CD14-positive monocyte (primary cell): ENCODE data around the gene BCAN. TPM values are rescaled to one million over a fixed set of nuclear protein-coding genes. Genes with fewer than 3 reads are reported as not detected.
A peak's percentile ranks its signal among the peaks of the same experiment; 100 is the strongest.

Experiments
- DNase-seq, 3 donors: peaks; one replicate each; pipeline ENCODE4 v3.0.0-alpha.2; 2011 to 2022
- H2AFZ ChIP-seq: 2 replicates; pipeline ENCODE4 v1.6.0; 2012; ENCODE audit warnings: mild to moderate bottlenecking, low read depth, low read length, inconsistent platforms; ENCODE audit not compliant: insufficient read depth, poor library complexity, severe bottlenecking
- H3K27ac ChIP-seq, 2 donors: 1 replicate in 1 of 2; 2 replicates in 1 of 2; pipeline ENCODE4 v1.5.1; 2012 to 2013; ENCODE audit warnings: low read length in 2 of 2, control low read depth in 1 of 2, inconsistent platforms in 1 of 2, low read depth in 1 of 2, mild to moderate bottlenecking in 1 of 2
- H3K27me3 ChIP-seq, 2 donors: one replicate each; pipeline versions ENCODE4 v1.6.0 to v1.6.1; 2011 to 2013; ENCODE audit warnings: low read length in 2 of 2; ENCODE audit not compliant: control insufficient read depth in 2 of 2, insufficient read depth in 2 of 2
- H3K36me3 ChIP-seq, 2 donors: replicated peaks in 1 of 2; 1 replicate in 1 of 2; 2 replicates in 1 of 2; pipeline versions ENCODE4 v1.5.1 to v1.6.1; 2012 to 2013; ENCODE audit warnings: low read length in 2 of 2, control low read depth in 1 of 2, inconsistent platforms in 1 of 2, mild to moderate bottlenecking in 1 of 2; ENCODE audit not compliant: insufficient read depth in 2 of 2, control insufficient read depth in 1 of 2
- H3K4me1 ChIP-seq, 2 donors: 1 replicate in 1 of 2; 2 replicates in 1 of 2; pipeline versions ENCODE4 v1.5.1 to v1.6.1; 2012 to 2013; ENCODE audit warnings: low read length in 2 of 2, control low read depth in 1 of 2, inconsistent platforms in 1 of 2, mild to moderate bottlenecking in 1 of 2, moderate library complexity in 1 of 2; ENCODE audit not compliant: insufficient read depth in 2 of 2, control insufficient read depth in 1 of 2
- H3K4me2 ChIP-seq: replicated peaks from 2 replicates; pipeline ENCODE3; 2012; ENCODE audit warnings: low read length, moderate library complexity, mild to moderate bottlenecking; ENCODE audit not compliant: poor library complexity, severe bottlenecking; ENCODE audit errors: extremely low read depth
- H3K4me3 ChIP-seq, 3 experiments: fragments of 200-600 bp in 1 of 3; sonication (generic) in 1 of 3; replicated peaks in 1 of 3; 1 replicate in 2 of 3; 2 replicates in 1 of 3; pipeline ENCODE4 v1.5.1; 2011 to 2013; ENCODE audit warnings: low read length in 3 of 3, mild to moderate bottlenecking in 3 of 3, control low read depth in 2 of 3, low read depth in 2 of 3, inconsistent platforms in 1 of 3, moderate library complexity in 1 of 3
- H3K79me2 ChIP-seq: 2 replicates; pipeline ENCODE4 v1.6.0; 2012; ENCODE audit warnings: mild to moderate bottlenecking, control low read depth, inconsistent platforms, low read length, moderate library complexity; ENCODE audit not compliant: insufficient read depth
- H3K9ac ChIP-seq: 2 replicates; pipeline ENCODE4 v1.6.0; 2017; ENCODE audit warnings: low read length, mild to moderate bottlenecking; ENCODE audit not compliant: insufficient read depth, poor library complexity, severe bottlenecking
- H3K9me3 ChIP-seq, 2 donors: replicated peaks in 1 of 2; 1 replicate in 1 of 2; 2 replicates in 1 of 2; pipeline versions ENCODE4 v1.5.1 to v1.6.1; 2012 to 2013; ENCODE audit warnings: low read length in 2 of 2, control low read depth in 1 of 2; ENCODE audit not compliant: control insufficient read depth in 1 of 2, insufficient read depth in 1 of 2
- H4K20me1 ChIP-seq: 2 replicates; pipeline ENCODE4 v1.6.0; 2012; ENCODE audit warnings: mild to moderate bottlenecking, low read length, control low read depth, moderate library complexity; ENCODE audit not compliant: insufficient read depth
- H3K27ac Mint-ChIP-seq, 7 donors: one replicate each; pipeline ENCODE4 v1.8.0; 2020; ENCODE audit warnings: mild to moderate bottlenecking in 7 of 7, mixed read lengths in 7 of 7, moderate library complexity in 6 of 7, inconsistent platforms in 2 of 7
- H3K27me3 Mint-ChIP-seq, 3 donors: one replicate each; pipeline ENCODE4 v1.8.0; 2021 to 2022; ENCODE audit warnings: low read depth in 3 of 3, mild to moderate bottlenecking in 3 of 3, mixed read lengths in 3 of 3, moderate library complexity in 3 of 3, inconsistent platforms in 1 of 3
- H3K36me3 Mint-ChIP-seq, 2 donors: one replicate each; pipeline ENCODE4 v1.8.0; 2020; ENCODE audit warnings: mixed read lengths in 2 of 2, inconsistent platforms in 1 of 2, mild to moderate bottlenecking in 1 of 2
- H3K4me1 Mint-ChIP-seq: one replicate; pipeline ENCODE4 v1.8.0; 2020; ENCODE audit warnings: mild to moderate bottlenecking, mixed read lengths
- H3K4me3 Mint-ChIP-seq, 2 donors: one replicate each; pipeline ENCODE4 v1.8.0; 2020; ENCODE audit warnings: mild to moderate bottlenecking in 2 of 2, mixed read lengths in 2 of 2, moderate library complexity in 1 of 2
- H3K9me3 Mint-ChIP-seq, 7 donors: one replicate each; pipeline ENCODE4 v1.8.0; 2020 to 2022; ENCODE audit warnings: mixed read lengths in 7 of 7, mild to moderate bottlenecking in 6 of 7, moderate library complexity in 6 of 7, inconsistent platforms in 2 of 7
- WGBS: methylation state at CpG from one replicate; pipeline ENCODE4 v1.1.5; 2013; ENCODE audit warnings: missing lambda C conversion rate; ENCODE audit not compliant: insufficient coverage; 5-methylcytosine and 5-hydroxymethylcytosine counted together
- intact Hi-C, 2 donors: fragments of 100-400 bp; cut with micrococcal nuclease; formaldehyde crosslinking; loops; one replicate each; pipeline versions ENCODE4 v1.15.0 to v1.15.1; 2023
- polyA plus RNA-seq, 3 donors: library from polyadenylated mRNA; depleted of rRNA in 1 of 3; unstranded in 2 of 3; stranded (reverse) in 1 of 3; fragments of 300-500 nt in 2 of 3; fragments of >200 nt in 1 of 3; fragmentation: Illumina TruSeq in 2 of 3; gene quantifications; 1 replicate in 2 of 3; 2 replicates in 1 of 3; pipeline ENCODE4 v1.2.3, GENCODE V29; 2012 to 2021
- TF ChIP-seq, protein P1 (sequence below): fragments of 200-600 bp; IDR thresholded peaks from one replicate; pipeline ENCODE4 v1.8.0; 2022; ENCODE audit warnings: antibody characterized with exemption, mild to moderate bottlenecking

Gene BCAN
- polyA plus RNA-seq, 3 donors, result not detected

DNA sequence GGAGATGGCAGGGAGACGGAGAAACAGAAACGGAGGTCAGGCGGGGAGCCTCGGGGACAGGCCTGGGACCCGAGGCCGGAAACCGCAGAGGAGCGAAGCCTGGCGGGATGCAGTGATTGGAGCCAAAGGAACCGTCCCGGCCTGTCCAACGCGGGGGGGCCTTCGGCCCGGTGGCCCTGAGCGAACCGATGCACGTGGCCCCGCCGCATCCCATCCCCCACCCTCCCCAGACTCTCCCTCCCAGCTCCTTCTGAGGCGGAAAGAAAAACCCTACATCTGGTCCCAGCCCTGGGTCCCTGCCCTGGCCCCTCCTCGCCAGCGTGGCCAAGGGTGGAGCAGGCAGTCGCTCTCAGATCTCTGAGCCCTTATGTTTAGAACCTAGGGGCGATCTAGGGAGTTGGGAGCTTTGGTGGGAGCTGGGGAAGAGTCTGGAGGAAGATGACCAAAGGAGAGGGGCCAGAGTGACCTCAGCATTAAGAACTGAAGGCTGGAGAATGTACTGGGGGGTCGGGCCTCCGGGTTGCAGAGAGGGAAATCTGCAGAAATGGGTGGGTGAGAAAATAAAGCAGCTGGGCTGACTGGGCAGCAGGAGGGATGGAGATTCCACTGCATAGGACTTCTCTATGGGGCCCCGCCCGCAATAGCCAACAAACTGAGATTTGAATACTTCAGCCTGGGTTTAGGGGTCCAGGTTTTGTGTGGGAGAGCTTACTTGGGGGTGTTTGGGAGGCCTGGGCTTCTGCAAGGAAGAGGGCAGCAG lies 64.9 kb downstream of the BCAN start:
- DNase-seq, result no peak
- H3K9me3 Mint-ChIP-seq, result peaks cover 0 to 25% (median 10%) of the 10 kb centered on the region in 7 donors
- Histone ChIP-seq H4K20me1 (no peaks in the 10 kb centered on the region), H3K4me3 (peak overlapping the region in 1 of 3 experiments; percentile 45), H3K4me1 (peaks cover 20 to 22% of the 10 kb centered on the region in 2 donors), H3K79me2 (no peaks in the 10 kb centered on the region), H3K27ac (no peak overlapping the region), H3K9me3 (peaks cover 0 to 15% of the 10 kb centered on the region in 2 donors), H2AFZ (no peak overlapping the region), H3K27me3 (peaks cover 44 to 60% of the 10 kb centered on the region in 2 donors), H3K36me3 (no peaks in the 10 kb centered on the region), H3K9ac (no peak overlapping the region), H3K4me2 (peak overlapping the region; percentile 62)
- H3K4me1 Mint-ChIP-seq, result peaks cover 28% of the 10 kb centered on the region
- intact Hi-C loops, result no loop called here
- no peak overlapping the region for H3K27ac Mint-ChIP-seq
- peaks cover 63 to 78% (median 71%) of the 10 kb centered on the region in 3 donors for H3K27me3 Mint-ChIP-seq
- 9% methylated on average over 22 of the region's 29 CpGs for WGBS
- peaks cover 0 to 11% of the 10 kb centered on the region in 2 donors for H3K36me3 Mint-ChIP-seq
- peak overlapping the region; percentile 57 to 83 for H3K4me3 Mint-ChIP-seq
- TF ChIP-seq, protein P1, sequence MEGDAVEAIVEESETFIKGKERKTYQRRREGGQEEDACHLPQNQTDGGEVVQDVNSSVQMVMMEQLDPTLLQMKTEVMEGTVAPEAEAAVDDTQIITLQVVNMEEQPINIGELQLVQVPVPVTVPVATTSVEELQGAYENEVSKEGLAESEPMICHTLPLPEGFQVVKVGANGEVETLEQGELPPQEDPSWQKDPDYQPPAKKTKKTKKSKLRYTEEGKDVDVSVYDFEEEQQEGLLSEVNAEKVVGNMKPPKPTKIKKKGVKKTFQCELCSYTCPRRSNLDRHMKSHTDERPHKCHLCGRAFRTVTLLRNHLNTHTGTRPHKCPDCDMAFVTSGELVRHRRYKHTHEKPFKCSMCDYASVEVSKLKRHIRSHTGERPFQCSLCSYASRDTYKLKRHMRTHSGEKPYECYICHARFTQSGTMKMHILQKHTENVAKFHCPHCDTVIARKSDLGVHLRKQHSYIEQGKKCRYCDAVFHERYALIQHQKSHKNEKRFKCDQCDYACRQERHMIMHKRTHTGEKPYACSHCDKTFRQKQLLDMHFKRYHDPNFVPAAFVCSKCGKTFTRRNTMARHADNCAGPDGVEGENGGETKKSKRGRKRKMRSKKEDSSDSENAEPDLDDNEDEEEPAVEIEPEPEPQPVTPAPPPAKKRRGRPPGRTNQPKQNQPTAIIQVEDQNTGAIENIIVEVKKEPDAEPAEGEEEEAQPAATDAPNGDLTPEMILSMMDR, result no peak

DNA sequence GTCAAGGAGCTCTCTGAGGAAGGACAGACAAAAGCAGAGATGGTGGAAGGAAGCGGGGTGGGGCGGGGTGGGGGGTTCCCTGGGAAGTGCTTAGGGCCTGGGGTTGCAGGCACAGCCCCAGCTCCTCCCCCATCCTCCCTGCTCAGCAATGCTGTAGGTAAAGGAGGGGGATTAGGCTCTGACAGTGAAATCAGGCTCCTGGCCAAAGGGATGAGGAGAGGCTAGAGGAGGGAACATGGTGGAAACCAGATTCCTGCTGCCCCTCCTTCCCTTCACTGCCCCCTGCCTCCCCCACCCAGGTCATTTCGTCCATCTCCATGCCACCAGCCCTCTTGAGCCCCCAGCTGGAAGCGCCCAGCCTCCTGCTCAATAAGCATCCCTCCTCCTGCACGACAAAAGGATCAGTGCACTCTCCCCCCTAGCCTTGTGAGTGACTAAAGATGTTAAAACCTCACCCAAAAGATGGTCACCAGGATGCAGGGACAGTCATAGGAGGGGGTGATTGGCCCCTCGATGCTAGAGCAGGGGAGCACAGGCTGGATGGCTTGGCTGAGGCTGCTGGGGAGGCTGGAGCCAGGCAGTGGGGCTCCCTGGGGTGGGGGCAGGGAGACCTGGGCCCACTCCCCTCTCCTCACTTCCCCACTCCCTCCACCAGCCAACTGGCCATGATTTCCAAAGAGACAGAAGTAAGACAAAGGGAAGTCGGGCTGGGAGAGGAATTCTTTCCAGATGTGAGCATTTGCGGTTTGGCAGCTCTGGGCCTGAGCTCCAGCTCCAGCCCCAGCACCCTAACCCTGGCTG lies 65.7 kb downstream of the BCAN start:
- Mint-ChIP-seq H3K4me3 (no peak overlapping the region), H3K36me3 (peaks cover 8 to 13% of the 10 kb centered on the region in 2 donors), H3K27me3 (peaks cover 56 to 71% (median 63%) of the 10 kb centered on the region in 3 donors), H3K27ac (no peak overlapping the region), H3K4me1 (peaks cover 28% of the 10 kb centered on the region), H3K9me3 (peaks cover 0 to 25% (median 10%) of the 10 kb centered on the region in 7 donors)
- H3K36me3 ChIP-seq, result no peaks in the 10 kb centered on the region
- H3K4me3 ChIP-seq, result no peak overlapping the region
- TF ChIP-seq, protein P1, result no peak
- H4K20me1 ChIP-seq, result peaks cover 5% of the 10 kb centered on the region
- no peak for DNase-seq
- H3K9me3 ChIP-seq, result peaks cover 0 to 15% of the 10 kb centered on the region in 2 donors
- no peak overlapping the region for H3K27ac ChIP-seq
- no peaks in the 10 kb centered on the region for H3K79me2 ChIP-seq
- no CpG with 5 or more reads among the region's 8 CpGs for WGBS
- no peak overlapping the region for H2AFZ ChIP-seq
- H3K9ac ChIP-seq, result no peak overlapping the region
- H3K4me2 ChIP-seq, result no peak overlapping the region
- intact Hi-C loops, result no loop called here
- H3K4me1 ChIP-seq, result peaks cover 20 to 22% of the 10 kb centered on the region in 2 donors
- H3K27me3 ChIP-seq, result peaks cover 44 to 60% of the 10 kb centered on the region in 2 donors
